NB4 (cell line): ENCODE measurements around the gene PRPF40A.

Experiments used
- DNase-seq: peaks from one replicate; pipeline ENCODE4 v3.0.0; 2010; ENCODE audit warnings: low read depth
- H3K4me3 ChIP-seq: one replicate; pipeline ENCODE4 v1.5.1; 2011; ENCODE audit warnings: mild to moderate bottlenecking, low read depth, low read length, moderate library complexity
- CTCF ChIP-seq: IDR thresholded peaks from one replicate; pipeline ENCODE4 v1.5.1; 2012; ENCODE audit warnings: low read depth, low read length
- MYC ChIP-seq: IDR thresholded peaks from 2 replicates; pipeline ENCODE4 v1.6.1; 2011; ENCODE audit warnings: low read depth, low read length
- POLR2A ChIP-seq: IDR thresholded peaks from 2 replicates; pipeline ENCODE4 v1.6.1; 2011; ENCODE audit warnings: mild to moderate bottlenecking; ENCODE audit not compliant: insufficient read length; ENCODE audit errors: extremely low read depth
- TF ChIP-seq, protein P1 (sequence below): IDR thresholded peaks from 2 replicates; pipeline ENCODE4 v1.6.1; 2011; ENCODE audit warnings: low read depth, low read length

The PRPF40A gene

GRCh38 chr2:152661076-152661475 lies 56.2 kb downstream of the PRPF40A start:
- no peak for DNase-seq
- no peak overlapping the region for H3K4me3 ChIP-seq
- TF ChIP-seq, protein P1, sequence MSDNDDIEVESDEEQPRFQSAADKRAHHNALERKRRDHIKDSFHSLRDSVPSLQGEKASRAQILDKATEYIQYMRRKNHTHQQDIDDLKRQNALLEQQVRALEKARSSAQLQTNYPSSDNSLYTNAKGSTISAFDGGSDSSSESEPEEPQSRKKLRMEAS: no peak
- TF ChIP-seq MYC: no peak
- TF ChIP-seq POLR2A: no peak
- TF ChIP-seq CTCF: no peak

DNA sequence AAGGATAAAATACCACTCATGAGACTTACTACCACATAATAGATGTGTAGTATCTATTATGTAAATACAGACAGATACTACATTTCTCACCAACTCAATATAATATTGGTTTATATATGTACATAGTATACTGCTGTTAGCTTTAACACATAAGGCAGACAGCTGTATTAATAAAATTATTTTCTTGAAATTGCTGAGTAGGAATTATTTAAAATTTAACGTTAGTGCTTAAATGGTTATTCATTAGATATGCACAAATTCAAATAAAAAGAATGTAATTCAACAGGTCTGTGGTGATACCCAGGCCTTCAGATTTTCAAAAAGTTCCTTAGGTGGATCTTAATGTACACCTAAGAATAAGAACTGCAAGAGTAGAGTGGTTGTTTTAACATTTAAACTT lies 59.0 kb downstream of the PRPF40A start:
- no peak overlapping the region for H3K4me3 ChIP-seq
- DNase-seq: no peak
- TF ChIP-seq POLR2A (no peak), CTCF (no peak), MYC (no peak)
- TF ChIP-seq, protein P1: no peak

GRCh38 chr2:152657043-152657442 lies 60.2 kb downstream of the PRPF40A start:
- H3K4me3 ChIP-seq: no peak overlapping the region
- DNase-seq: no peak
- TF ChIP-seq CTCF: no peak
- TF ChIP-seq, protein P1: no peak
- TF ChIP-seq MYC: no peak
- TF ChIP-seq POLR2A: no peak

DNA sequence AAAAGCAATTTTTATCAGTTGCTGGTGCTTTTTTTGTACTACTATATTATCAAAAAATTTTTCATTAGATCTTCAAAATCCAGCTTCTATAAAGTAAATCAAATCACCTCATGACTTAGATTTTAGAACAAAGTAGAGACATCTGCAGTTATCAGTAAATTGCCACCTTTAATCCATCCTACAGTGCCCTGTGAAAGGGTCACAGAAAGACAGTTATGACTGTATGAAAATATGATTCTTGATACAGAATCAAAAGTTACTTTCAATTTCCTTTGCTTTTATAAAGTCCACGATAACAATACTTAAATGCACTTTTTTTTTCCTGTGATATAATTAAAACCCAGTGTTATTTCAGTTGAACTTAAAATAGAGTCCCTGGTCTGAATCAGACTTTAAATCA lies 61.4 kb downstream of the PRPF40A start:
- H3K4me3 ChIP-seq: no peak overlapping the region
- DNase-seq: no peak
- TF ChIP-seq MYC (no peak), POLR2A (no peak), CTCF (no peak)
- TF ChIP-seq, protein P1: no peak

GRCh38 chr2:152651834-152652233 lies 65.4 kb downstream of the PRPF40A start:
- no peak overlapping the region for H3K4me3 ChIP-seq
- TF ChIP-seq CTCF (no peak), MYC (no peak), POLR2A (no peak)
- TF ChIP-seq, protein P1: no peak
- no peak for DNase-seq
